Umbilical cord (tissue), 2 donors: ENCODE results near the gene BRSK1. TPM values are rescaled to one million over a fixed set of nuclear protein-coding genes. Genes with fewer than 3 reads are reported as not detected.
"Not testable (repeated sequence)": the region's sequence is repeated elsewhere in the genome, so short reads cannot be mapped to it uniquely, and the experiment has no call there.

Source experiments
- DNase-seq: peaks from one replicate; pipeline ENCODE4 v3.0.0-alpha.2; 2015; ENCODE audit warnings: low spot score
- total RNA-seq: library from RNA; depleted of rRNA; stranded (reverse); fragments of >200 nt; gene quantifications from one replicate; pipeline ENCODE4 v1.2.3, GENCODE V29; 2014; ENCODE audit warnings: low replicate concordance; ENCODE audit not compliant: insufficient read depth

The BRSK1 gene
- total RNA-seq, 1 donor from 2014 or later = not detected

DNA sequence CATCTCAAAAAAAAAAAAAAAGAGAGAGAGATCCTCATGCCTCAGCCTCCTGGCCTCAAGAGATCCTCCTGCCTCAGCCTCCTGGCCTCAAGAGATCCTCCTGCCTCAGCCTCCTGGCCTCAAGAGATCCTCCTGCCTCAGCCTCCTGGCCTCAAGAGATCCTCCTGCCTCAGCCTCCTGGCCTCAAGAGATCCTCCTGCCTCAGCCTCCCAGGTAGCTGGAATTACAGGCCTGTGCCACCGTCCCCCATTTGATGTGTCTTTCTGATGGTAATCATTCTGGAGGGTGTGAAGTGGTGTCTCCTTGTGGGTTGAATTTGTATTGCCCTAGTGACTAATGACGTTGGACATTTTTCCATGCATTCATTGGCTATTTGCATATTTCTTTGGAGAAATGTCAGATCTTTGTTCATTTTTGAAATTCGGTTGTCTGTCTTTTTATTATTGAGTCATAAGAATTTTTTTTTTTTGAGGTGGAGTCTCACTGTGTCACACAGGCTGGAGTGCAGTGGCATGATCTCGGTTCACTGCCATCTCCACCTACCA is 45.0 kb downstream of the BRSK1 start:
- not testable (repeated sequence) for DNase-seq

DNA sequence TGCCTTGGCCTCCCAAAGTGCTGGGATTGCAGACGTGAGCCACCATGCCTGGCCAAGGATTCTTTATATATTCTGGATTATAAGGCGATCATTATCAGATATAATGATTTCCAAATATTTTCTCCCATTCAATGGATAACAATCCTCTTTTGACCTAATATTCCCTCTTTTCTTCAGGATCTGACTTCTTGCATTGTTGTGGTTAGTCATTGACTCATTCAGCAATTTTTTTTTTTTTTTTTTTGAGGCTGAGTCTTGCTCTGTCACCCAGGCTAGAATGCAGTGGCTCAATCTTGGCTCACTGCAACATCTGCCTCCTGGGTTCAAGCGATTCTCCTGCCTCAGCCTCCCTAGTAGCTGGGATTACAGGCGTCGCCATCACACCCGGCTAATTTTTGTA is 46.0 kb downstream of the BRSK1 start:
- DNase-seq = not testable (repeated sequence)

DNA sequence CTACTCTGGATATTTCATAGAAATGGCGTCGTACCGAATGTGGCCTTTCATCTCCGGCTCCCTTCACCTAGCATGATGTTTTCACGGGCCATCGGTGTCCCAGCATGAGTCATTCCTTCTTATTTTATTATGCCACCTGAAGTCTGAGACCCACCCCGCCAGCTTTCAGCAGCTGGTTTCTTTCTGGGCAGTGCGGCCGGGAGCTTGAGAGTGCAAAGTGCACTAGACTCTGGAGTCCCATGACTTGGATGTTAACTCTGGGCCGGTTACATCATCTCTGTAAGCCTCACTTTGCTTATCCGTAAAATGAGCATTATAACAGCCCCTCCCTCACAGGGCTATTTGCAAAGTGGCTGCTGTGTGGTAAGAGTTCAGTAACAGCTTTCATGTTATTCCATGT is 50.1 kb downstream of the BRSK1 start:
- no peak for DNase-seq

DNA sequence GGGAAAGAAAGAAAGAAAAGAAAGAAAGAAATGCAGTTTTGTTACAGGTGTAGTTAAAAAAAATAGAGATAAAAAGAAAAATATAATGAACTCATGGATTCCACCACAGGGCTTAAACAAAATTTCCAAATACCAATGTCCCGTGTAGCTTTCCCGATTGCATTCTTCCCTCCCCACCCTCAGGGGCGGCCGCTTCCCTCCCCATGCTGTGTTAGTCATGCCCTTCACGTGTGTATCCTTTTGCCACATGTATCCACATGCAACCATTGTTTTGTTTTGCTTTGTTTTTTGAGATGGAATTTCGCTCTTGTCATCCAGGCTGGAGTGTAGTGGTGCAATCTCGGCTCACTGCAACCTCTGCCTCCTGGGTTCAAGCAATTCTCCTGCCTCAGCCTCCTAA is 52.3 kb downstream of the BRSK1 start:
- no peak for DNase-seq

DNA sequence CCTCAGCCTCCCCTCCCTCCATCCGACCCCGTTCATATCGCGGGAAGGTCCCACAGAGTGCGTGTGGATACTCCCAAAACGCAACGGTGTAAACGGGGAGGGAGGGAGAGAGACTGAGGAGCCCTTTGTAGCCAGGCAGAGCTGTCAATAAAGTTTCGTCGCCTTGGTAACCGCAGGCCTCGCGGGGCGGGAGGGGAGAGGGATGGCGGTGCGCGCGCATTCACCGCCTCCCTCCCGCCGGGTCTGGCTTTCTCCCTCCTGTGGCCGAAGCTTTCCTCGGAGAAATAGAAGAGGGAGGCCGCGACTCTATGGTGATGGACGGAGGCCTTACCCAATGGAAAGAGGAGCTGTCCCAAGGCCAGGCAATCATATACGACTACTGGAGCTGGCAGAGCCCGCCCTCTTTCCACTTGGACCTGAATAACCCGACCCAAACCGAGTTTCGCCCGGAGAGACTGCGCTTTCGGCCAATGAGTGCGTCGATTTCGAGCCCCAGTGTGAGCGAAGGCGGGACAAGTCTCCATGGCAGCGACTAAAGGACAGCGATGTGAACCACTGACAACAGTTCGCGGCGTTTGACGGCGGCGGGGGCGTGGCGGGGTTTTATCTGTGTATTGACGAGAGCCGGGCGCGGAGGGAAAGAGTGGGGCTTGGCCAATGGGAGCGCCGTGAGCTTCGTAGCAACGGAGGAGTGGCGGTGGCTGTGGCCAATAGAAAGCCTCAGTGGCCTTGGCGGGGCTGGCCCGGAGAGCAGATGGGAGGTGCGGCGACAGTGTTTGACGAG is 55.5 kb downstream of the BRSK1 start, which contains the start of gene KMT5C:
Gene KMT5C, plus strand, starts transcription at position 772 of the 784 bp plus-strand sequence. CDS start 2,061 bp downstream, outside the sequence.
- DNase-seq = peak; percentile 100

DNA sequence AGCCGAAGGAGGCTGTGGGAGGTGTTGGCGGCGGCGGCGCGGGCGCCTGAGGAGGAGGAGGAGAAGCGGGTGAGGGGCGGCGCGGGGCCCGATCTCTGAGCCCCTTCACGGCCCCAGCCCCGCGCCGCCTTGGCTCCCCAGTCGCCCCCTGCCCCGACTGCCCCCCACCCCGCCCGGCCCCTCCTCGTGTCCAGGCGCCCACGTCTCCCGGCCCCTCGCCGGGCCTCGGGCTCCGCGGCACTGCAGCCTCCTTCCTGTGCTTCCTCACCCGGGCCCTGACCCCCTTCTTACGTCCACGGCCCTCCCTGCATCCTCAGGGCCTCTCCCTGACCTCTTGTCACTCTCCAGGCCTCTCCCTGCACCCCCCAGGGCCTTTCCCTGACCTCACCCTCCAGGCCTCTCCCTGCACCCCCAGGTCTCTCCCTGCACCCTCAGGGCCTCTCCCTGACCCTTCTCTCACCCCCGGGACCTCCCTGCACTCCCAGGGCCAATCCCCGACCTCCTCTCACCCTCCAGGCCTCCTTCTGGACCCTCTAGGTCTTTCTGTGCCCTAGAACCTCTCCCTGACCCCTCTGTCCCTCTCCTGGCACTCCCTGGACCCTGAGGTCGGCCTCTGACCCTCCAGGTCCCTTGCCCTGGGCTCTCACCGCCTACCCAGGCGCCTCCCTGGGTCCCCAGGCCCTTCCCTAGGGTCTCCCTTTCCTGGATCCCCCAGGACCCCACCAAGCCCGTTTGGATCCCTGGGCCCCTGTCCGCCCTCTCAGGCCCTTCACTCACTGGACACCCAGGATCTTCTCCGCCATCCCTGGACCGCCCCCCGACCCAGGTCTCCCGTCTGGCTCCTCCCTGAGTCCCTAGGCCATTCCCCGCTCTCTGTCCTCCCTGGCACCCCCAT is 56.3 kb downstream of the BRSK1 start:
- no peak for DNase-seq

DNA sequence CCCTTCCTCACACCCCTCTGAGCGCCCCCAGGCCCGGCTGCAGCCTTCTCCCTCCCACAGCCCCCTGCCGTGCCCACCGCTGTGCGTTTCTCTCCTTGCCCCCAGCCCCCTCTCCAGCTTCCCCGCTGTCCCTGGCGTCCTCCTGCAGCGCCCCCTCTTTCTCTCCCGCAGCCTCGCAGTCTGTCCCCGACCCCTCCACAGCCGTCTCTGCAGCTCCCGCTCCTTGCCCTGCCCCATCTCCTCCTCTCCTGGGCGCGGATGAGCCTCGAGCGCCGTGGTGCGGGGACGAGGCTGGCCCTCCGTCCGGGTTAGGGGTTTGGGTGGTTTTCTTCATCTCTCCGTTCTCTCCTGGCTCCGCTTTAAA is 57.0 kb downstream of the BRSK1 start:
- no peak for DNase-seq

DNA sequence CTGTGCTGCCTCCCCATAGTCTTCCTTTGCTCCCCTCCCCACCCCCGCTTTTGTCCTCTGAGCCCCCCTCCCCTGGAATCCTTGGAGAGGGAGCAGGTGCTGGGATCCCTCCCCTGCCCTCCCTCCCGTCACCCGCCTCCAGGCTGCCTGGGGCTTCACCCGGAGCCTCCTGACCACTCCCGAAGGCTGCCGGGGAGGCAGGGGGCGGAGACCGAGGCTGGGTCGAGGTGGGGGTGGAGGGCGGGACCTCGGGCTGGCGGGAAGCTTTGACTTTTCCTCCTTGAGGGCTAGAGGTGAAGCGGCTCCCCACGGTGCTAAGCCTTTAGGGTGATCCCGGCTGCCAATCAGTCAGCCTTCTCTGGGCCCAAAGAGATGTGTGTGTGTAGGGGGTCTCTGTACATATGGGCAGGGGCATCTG is 57.4 kb downstream of the BRSK1 start:
- DNase-seq = peak; percentile 52

DNA sequence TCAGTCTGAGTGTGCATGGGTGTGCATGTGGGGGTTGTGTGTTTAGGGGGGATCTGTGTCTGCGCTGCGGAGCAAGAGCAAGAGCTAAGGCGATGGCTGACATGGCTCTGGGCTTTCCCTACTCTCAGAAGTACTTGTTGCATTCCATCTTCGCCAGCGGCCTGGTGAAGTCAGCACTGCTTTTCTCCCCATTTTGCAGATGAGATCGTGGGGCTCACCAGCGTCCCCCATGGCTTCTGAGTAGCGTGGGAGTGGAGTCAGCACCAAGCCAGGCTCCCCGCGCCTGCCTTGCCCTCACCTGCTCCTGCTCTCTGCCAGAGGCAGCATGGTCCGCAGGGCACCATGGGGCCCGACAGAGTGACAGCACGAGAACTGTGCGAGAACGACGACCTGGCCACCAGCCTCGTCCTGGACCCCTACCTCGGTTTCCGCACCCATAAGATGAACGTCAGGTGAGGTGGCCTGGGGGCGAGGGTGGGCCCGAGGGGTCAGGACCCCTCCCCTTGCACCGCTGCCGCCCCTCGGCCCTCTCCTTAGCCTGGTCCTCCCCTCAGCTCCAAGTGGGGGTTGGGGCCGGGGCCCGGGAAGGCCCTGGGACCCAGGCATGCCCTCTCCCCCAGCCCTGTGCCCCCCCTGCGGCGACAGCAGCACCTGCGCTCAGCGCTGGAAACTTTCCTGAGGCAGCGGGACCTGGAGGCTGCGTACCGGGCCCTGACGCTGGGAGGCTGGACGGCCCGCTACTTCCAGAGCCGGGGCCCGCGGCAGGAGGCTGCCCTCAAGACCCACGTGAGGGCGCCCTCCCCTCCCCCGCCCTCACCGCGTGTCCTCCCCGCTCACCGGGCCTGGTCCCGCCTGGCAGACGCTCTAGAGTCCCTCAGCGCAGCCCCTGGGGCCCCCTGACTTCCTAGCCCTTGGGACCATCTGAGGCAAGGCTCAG is 58.1 kb downstream of the BRSK1 start:
- DNase-seq = no peak

DNA sequence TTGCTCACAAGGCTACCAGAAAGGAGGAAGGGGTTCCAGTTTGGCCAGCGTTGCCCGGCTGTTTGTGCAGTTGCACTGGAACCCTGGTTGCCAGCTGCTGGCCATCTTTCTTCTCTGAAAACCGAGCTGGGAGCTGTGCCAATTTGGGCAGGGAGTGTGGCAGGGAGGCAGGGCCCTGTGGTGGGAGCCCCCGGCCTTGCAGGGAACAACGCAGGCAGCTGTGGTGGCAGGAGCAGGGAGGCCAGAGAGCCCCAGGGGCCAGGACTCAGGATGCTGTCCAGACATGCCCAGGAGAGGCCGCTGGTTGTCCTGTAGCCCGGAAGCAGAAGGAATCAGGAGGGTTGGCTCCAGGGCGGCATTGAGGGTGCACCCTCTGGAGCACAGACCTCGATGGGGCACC is 60.6 kb downstream of the BRSK1 start:
- DNase-seq = no peak

DNA sequence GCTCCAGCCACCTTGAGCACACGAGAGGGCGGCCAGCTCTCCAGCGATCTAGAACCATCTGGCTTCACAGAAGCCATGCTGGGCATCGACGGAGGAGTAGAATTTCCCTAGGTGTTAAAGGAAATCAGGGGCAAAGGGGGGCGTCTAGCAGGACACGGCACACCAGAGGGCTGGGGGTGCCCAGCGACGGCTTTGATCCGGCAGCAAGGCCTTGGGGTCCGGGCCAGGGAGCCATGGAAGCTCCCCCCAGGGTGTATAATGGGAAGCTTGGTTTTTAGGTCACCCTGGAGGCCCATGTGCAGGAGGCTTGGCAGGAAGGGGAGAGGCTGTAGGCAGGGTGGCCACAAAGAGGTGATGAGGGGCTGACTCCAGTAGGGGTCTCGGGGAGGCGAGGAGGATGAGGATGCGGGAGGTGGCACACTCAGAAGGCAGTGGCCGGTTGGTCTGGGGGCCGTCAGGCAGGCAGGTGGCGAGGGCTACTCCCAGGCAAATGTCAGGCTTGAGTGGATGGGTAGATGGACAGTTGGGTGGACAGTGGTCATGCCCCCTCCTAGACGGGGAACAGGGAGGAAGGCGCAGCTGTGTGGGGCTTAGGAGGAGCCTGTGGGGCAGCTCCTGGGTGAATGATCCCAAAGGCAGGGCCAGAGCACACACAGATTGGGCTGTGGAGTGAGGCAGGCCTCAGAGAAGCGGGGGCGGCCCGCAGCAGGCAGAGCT is 61.5 kb downstream of the BRSK1 start:
- DNase-seq = no peak

DNA sequence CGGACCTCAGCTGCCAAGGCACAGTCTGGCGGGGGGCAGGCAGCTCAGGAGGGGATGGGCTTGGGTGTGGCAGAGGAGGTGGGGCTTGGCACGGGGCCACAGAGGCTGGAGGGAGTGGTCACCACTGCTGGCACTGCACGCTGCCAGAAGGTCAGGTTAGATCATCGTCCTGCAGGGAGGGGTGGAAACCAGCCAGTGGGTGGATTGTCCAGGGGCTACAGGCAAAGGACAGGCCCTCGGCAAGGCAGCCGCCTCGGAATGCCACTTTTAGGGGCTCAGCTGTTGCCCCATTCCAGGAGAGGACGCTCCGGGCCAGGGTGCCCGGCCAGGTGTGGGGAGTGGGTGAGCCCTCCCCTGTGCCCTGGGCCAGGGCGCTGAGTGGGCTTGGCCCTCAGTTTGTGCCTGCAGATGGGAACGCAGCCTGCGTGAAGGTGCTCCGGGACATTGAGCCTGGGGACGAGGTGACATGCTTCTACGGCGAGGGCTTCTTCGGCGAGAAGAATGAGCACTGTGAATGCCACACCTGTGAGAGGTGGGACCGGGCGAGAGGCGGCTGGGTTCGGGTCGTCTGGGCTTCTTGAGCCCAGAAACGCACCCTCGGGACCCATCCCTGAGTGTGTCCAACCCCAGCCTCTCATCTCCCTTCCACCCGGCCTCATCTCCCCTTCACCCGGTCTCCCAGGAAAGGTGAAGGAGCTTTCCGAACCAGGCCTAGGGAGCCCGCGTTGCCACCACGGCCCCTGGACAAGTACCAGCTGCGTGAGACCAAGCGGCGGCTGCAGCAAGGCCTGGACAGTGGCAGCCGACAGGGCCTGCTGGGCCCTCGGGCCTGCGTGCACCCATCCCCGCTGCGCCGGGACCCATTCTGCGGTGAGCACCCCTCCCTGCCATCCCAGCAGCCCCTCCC is 62.3 kb downstream of the BRSK1 start:
- peak; percentile 48 for DNase-seq

DNA sequence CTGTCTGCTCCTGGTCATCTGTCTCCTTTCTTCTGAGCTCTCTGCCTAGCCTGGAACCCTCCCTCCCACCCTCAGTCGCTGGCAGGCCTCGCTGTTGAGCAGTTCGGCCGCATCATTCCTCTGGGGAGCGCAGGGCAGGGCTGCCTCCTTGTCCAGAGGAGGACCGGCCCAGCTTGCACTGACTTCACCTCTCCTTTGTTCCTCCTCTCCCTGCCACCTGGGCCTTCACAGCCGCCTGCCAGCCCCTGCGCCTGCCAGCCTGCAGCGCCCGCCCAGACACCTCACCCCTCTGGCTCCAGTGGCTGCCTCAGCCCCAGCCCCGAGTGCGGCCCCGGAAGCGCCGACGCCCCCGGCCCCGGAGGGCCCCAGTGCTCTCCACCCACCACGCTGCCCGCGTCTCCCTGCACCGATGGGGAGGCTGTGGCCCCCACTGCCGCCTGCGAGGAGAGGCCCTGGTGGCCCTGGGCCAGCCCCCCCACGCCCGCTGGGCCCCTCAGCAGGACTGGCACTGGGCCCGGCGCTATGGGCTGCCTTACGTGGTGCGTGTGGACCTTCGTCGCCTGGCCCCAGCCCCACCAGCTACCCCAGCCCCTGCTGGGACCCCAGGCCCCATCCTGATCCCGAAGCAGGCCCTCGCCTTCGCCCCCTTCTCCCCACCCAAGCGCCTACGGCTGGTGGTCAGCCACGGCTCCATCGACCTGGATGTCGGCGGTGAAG is 63.1 kb downstream of the BRSK1 start:
- DNase-seq = no peak

DNA sequence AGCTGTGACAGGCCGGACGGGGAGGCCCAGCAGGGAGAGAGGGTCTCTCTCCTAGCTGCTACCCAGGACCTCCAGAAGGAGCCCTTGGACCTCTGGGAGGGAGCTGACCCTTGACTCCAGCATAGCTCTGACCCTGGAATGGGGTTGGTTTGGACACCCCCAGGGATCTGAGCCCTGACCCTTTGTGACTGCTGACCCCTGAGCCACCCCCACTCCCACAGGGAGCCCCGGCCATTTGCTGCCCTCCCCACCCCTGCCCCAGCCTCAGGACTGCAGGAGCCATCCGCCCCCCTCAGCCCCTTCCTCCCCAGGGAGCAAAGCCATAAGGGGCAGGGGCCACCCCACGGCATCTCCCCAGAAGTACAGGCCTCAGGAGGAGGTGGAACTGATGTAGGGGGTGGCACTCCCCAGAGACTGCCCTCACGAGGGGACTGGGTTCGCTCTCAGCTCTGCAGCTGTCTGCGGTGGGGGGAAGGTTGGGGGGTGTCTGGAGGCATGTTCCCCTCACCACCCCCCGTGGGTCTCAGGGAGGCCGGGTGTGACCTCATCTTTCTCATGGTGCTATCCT is 63.7 kb downstream of the BRSK1 start:
- DNase-seq = no peak

DNA sequence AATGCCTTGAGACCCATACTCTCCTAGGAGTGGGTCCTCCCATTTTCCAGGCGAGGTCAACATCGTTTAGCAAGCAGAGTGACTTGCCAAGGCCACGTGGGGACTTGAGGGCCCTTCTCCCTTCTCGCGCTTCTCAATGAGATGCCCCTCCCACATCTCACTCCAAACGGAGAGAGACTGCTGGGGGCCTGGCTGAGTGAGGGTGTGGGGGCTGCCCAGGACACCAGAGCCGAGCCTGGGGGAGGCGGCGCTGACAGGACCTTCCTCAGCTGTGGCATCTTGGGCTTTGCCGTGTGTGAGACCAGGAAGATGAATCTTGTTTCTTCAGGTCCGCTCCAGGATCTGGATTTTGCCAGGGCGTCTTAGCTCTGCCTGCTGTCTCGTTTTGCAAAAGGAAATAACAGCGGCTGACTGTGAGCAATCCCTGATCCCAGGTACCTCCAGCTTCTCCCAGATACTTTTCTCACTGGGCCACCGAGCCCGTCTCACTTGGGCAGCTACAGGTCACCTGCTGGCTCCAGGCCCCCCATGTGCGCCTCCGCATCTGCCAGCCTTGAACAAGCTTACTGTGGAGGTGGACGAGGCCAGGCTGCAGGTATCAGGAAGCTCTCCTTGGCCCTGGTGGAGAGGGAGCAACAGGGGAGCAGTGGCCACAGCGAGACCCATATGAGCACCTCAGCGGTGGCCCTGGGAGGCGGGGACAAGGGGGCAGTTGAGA is 64.7 kb downstream of the BRSK1 start:
- no peak for DNase-seq

DNA sequence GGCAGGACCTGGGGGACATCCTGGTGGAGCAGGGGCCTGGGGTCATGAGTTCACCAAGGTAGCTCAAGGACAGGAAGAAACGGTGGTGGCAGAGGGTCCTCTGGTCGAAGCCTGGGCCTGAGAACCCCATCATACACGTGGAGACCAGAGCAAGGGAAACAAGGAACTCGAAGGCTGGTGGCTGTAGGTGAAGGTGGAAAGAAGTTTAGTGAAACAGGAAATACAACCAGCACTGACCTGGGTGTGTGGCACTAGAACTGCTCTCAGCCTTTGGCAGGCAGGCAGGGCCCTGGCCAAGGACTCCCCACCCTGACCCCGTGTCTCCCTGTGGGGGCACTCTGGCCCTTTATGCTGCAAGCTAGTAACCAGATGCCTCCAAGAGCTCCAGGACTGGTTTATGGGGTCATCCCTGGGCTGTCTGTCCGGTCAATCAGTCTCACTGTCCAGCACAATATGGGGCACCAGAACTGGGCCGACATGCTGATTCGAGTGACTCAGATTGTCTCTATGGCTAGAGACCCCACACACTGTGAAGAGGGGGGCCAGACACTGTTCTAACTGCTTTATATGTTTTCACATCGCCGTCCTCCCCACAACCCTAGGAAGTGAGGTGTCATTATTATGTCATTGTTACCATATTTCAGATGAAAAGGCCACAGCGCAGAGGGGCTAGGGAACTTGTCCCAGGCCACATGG is 67.0 kb downstream of the BRSK1 start:
- DNase-seq = no peak

DNA sequence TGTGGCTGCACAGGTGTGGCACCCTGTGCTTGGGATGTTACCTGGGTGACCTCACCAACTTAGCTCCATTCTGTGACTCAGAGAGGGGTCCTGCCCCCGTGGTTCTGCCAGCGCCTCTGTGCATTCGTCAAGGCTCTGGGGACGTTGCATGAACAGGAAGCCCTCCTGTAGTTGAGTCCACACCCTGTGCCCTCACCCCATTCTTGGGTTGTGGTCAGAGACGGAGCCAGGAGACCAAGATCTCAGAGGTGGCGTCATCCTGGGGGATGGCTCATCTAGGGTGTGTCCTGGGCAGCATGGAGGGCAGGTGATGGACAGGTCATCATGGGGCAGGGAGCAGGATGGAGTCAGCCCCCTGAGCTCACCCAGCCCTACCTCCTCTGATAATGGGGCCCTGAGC is 68.2 kb downstream of the BRSK1 start:
- DNase-seq = no peak
